Tibial nerve (tissue), 4 donors: ENCODE results near the gene ATAD3A. TPM values are rescaled to one million over a fixed set of nuclear protein-coding genes. Genes with fewer than 3 reads are reported as not detected.
"Not testable (repeated sequence)": the region's sequence is repeated elsewhere in the genome, so short reads cannot be mapped to it uniquely, and the experiment has no call there.

Experiments
- DNase-seq, 2 donors: peaks; one replicate each; pipeline ENCODE4 v3.0.0-alpha.2; 2019; ENCODE audit warnings: low spot score in 2 of 2
- H3K27ac ChIP-seq, 4 donors: fragments of 200-600 bp; sonication (generic) in 3 of 4; one replicate each; pipeline ENCODE4 v1.5.1; 2017 to 2019; ENCODE audit warnings: mild to moderate bottlenecking in 1 of 4
- H3K27me3 ChIP-seq, 2 donors: fragments of 200-600 bp; sonication (generic) in 1 of 2; one replicate each; pipeline versions ENCODE4 v1.5.1 to v1.6.0; 2017 to 2019
- H3K36me3 ChIP-seq, 3 donors: fragments of 200-600 bp; sonication (generic); one replicate each; pipeline ENCODE4 v1.5.1; 2018 to 2019
- H3K4me1 ChIP-seq, 4 donors: fragments of 200-600 bp; sonication (generic) in 3 of 4; one replicate each; pipeline ENCODE4 v1.5.1; 2017 to 2019
- H3K4me3 ChIP-seq, 4 donors: fragments of 200-600 bp; sonication (generic) in 3 of 4; one replicate each; pipeline ENCODE4 v1.5.1; 2017 to 2019; ENCODE audit warnings: mild to moderate bottlenecking in 1 of 4, moderate library complexity in 1 of 4
- H3K9me3 ChIP-seq, 4 donors: fragments of 200-600 bp; sonication (generic) in 3 of 4; one replicate each; pipeline ENCODE4 v1.5.1; 2017 to 2019
- CTCF ChIP-seq, 5 experiments: fragments of 200-600 bp in 3 of 5; fragments of 450-650 bp in 2 of 5; sonication (generic) in 3 of 5; IDR thresholded peaks; one replicate each; pipeline ENCODE4 v1.5.1; 2016 to 2019; ENCODE audit warnings: antibody characterized with exemption in 5 of 5, mild to moderate bottlenecking in 3 of 5, moderate library complexity in 2 of 5
- EP300 ChIP-seq, 2 donors: sonication (generic); formaldehyde crosslinking; IDR thresholded peaks; one replicate each; pipeline ENCODE4 v1.6.1; 2017; ENCODE audit warnings: antibody characterized with exemption in 2 of 2, mild to moderate bottlenecking in 1 of 2
- POLR2A ChIP-seq, 2 donors: fragments of 450-650 bp; IDR thresholded peaks; one replicate each; pipeline ENCODE4 v1.6.1; 2017; ENCODE audit warnings: antibody characterized with exemption in 2 of 2, mild to moderate bottlenecking in 2 of 2, moderate library complexity in 2 of 2
- WGBS, 2 donors: methylation state at CpG; one replicate each; pipeline ENCODE4 v1.1.5; 2018; 5-methylcytosine and 5-hydroxymethylcytosine counted together
- total RNA-seq, 4 donors: library from RNA; depleted of rRNA; stranded (reverse); fragments of >200 nt; gene quantifications; one replicate each; pipeline ENCODE4 v1.1.0, GENCODE V29; 2016

The ATAD3A gene
- total RNA-seq, 4 donors from 2014 or later = 19.6 to 47.4 (median 27.0) TPM

- H3K4me3 ChIP-seq = no peak overlapping the region
- no peaks in the 10 kb centered on the region for H3K4me1 ChIP-seq
- peaks cover 0 to 88% (median 4%) of the 10 kb centered on the region in 3 donors for H3K36me3 ChIP-seq
- peaks cover 0 to 28% (median 3%) of the 10 kb centered on the region in 4 donors for H3K9me3 ChIP-seq
- no peak for DNase-seq
- TF ChIP-seq CTCF (IDR thresholded peaks at IDR 0.05) (no peak), POLR2A (IDR thresholded peaks at IDR 0.05) (no peak), EP300 (IDR thresholded peaks at IDR 0.05) (no peak)
- H3K27ac ChIP-seq = no peak overlapping the region
- WGBS, 2 donors = 93 to 97% methylated on average over 4 of the region's 4 CpGs
- no peaks in the 10 kb centered on the region for H3K27me3 ChIP-seq
Observed at GRCh38 chr1:1531947-1532346, 20.0 kb downstream of the ATAD3A start.

- not testable (repeated sequence) for H3K4me3 ChIP-seq, H3K4me1 ChIP-seq, DNase-seq, H3K27ac ChIP-seq, H3K27me3 ChIP-seq
- 63 to 87% methylated on average over 11 to 13 of the region's 22 CpGs for WGBS, 2 donors
- Histone ChIP-seq H3K9me3 (peaks cover 0 to 28% (median 3%) of the 10 kb centered on the region in 4 donors), H3K36me3 (peaks cover 0 to 83% (median 0%) of the 10 kb centered on the region in 3 donors)
Observed at GRCh38 chr1:1533176-1533893, 21.4 kb downstream of the ATAD3A start.

- H3K27ac ChIP-seq, DNase-seq, H3K4me1 ChIP-seq, H3K4me3 ChIP-seq, H3K27me3 ChIP-seq: not testable (repeated sequence)
- 73 to 83% methylated on average over 11 to 18 of the region's 18 CpGs for WGBS, 2 donors
- peaks cover 0 to 28% (median 3%) of the 10 kb centered on the region in 4 donors for H3K9me3 ChIP-seq
- H3K36me3 ChIP-seq = peaks cover 0 to 80% (median 0%) of the 10 kb centered on the region in 3 donors
Observed at GRCh38 chr1:1533894-1534291, 21.9 kb downstream of the ATAD3A start.

GRCh38 chr1:1534401-1535154, 22.6 kb downstream of the ATAD3A start:
- Histone ChIP-seq H3K36me3 (peaks cover 0 to 75% (median 0%) of the 10 kb centered on the region in 3 donors), H3K27me3 (no peaks in the 10 kb centered on the region), H3K27ac (no peak overlapping the region), H3K4me1 (peaks cover 0 to 11% (median 4%) of the 10 kb centered on the region in 4 donors), H3K4me3 (no peak overlapping the region), H3K9me3 (peaks cover 0 to 28% (median 3%) of the 10 kb centered on the region in 4 donors)
- 84 to 85% methylated on average over 18 to 28 of the region's 31 CpGs for WGBS, 2 donors
- TF ChIP-seq POLR2A (IDR thresholded peaks at IDR 0.05) = no peak
- no peak for TF ChIP-seq EP300 (IDR thresholded peaks at IDR 0.05)
- no peak for TF ChIP-seq CTCF (IDR thresholded peaks at IDR 0.05)
- DNase-seq = no peak

- no peak for DNase-seq
- Histone ChIP-seq H3K27ac (no peak overlapping the region), H3K9me3 (peaks cover 0 to 24% (median 3%) of the 10 kb centered on the region in 4 donors), H3K4me3 (no peak overlapping the region), H3K27me3 (no peaks in the 10 kb centered on the region), H3K36me3 (peaks cover 0 to 68% (median 0%) of the 10 kb centered on the region in 3 donors), H3K4me1 (peaks cover 0 to 12% (median 5%) of the 10 kb centered on the region in 4 donors)
- 90% methylated on average over 44 to 49 of the region's 66 CpGs for WGBS, 2 donors
- no peak for TF ChIP-seq POLR2A (IDR thresholded peaks at IDR 0.05)
- TF ChIP-seq CTCF (IDR thresholded peaks at IDR 0.05) = no peak
- TF ChIP-seq EP300 (IDR thresholded peaks at IDR 0.05) = no peak
Observed at GRCh38 chr1:1535201-1536018, 23.4 kb downstream of the ATAD3A start.
